GM21528 (cell line): ENCODE data around the gene FERD3L.
"Not testable (repeated sequence)": the region's sequence is repeated elsewhere in the genome, so short reads cannot be mapped to it uniquely, and the experiment has no call there.

Experiments used
- ATAC-seq: cut with Tn5 transposase; IDR thresholded peaks from one replicate; pipeline ENCODE4 v1.9.1; 2021; ENCODE audit warnings: mild to moderate bottlenecking, moderate library complexity; ENCODE audit not compliant: unreplicated experiment, low FRiP score

Gene FERD3L

GRCh38 chr7:19144661-19145433 is at the start of gene FERD3L:
Gene FERD3L, minus strand, starts transcription at chr7:19145421. Its CDS starts 59 bp downstream, at chr7:19145362.
- ATAC-seq, result no peak

GRCh38 chr7:19194417-19194816 is 49.2 kb upstream of the FERD3L start:
- not testable (repeated sequence) for ATAC-seq

- no peak for ATAC-seq
Observed at GRCh38 chr7:19181634-19182033, 36.4 kb upstream of the FERD3L start.

GRCh38 chr7:19178595-19178994 is 33.4 kb upstream of the FERD3L start:
- no peak for ATAC-seq

- no peak for ATAC-seq
Observed at GRCh38 chr7:19177269-19177668, 32.0 kb upstream of the FERD3L start.

- ATAC-seq, result no peak
Observed at GRCh38 chr7:19175241-19175640, 30.0 kb upstream of the FERD3L start.

GRCh38 chr7:19161671-19162070 is 16.4 kb upstream of the FERD3L start:
- no peak for ATAC-seq

- ATAC-seq, result no peak
Observed at GRCh38 chr7:19146699-19147098, 1.5 kb upstream of the FERD3L start.

GRCh38 chr7:19145434-19146115 is 354 bp upstream of the FERD3L start:
- no peak for ATAC-seq

- no peak for ATAC-seq
Observed at GRCh38 chr7:19143881-19144574, 1.2 kb downstream of the FERD3L start.

- no peak for ATAC-seq
Observed at GRCh38 chr7:19139706-19140327, 5.4 kb downstream of the FERD3L start.

- ATAC-seq, result no peak
Observed at GRCh38 chr7:19133886-19134285, 11.3 kb downstream of the FERD3L start.

GRCh38 chr7:19133390-19133789 is 11.8 kb downstream of the FERD3L start:
- ATAC-seq, result no peak

- ATAC-seq, result no peak
Observed at GRCh38 chr7:19128856-19129255, 16.4 kb downstream of the FERD3L start.

GRCh38 chr7:19121977-19122588 is 23.1 kb downstream of the FERD3L start:
- ATAC-seq, result no peak

- ATAC-seq, result no peak
Observed at GRCh38 chr7:19119870-19120486, 25.2 kb downstream of the FERD3L start.

- ATAC-seq, result no peak
Observed at GRCh38 chr7:19119372-19119771, 25.8 kb downstream of the FERD3L start.

GRCh38 chr7:19118636-19119371 is 26.4 kb downstream of the FERD3L start:
- no peak for ATAC-seq

- no peak for ATAC-seq
Observed at GRCh38 chr7:19117870-19118608, 27.2 kb downstream of the FERD3L start.
